ENCODE results near the gene SSH3. TPM values are rescaled to one million over a fixed set of nuclear protein-coding genes. Genes with fewer than 3 reads are reported as not detected.

SSH3 gene
- total and polyA plus RNA-seq, 4 donors, result 4.8 to 10.4 (median 8.1) TPM

GRCh38 chr11:67308031-67308866 is 4.9 kb downstream of the SSH3 start:
- no peaks in the 10 kb centered on the region for H3K9me3 ChIP-seq (ENCODE audit: control insufficient read depth in 4 of 4, low read length in 3 of 4)
- no peak overlapping the region for H3K27ac ChIP-seq (ENCODE audit: low read depth in 1 of 2, low read length in 2 of 2)
- peaks cover 5 to 15% (median 6%) of the 10 kb centered on the region in 4 donors for H3K36me3 ChIP-seq (ENCODE audit: control insufficient read depth in 4 of 4, insufficient read depth in 3 of 4, low read depth in 1 of 4, low read length in 3 of 4)
- H3K4me1 ChIP-seq (ENCODE audit: control insufficient read depth in 4 of 4, insufficient read depth in 4 of 4, low read length in 3 of 4), result peaks cover 6 to 13% (median 9%) of the 10 kb centered on the region in 4 donors
- H3K4me3 ChIP-seq (ENCODE audit: low read depth in 1 of 3, low read length in 3 of 3), result no peak overlapping the region
- H3K9ac ChIP-seq (ENCODE audit: low read depth in 1 of 2, low read length in 2 of 2), result no peak overlapping the region
- DNase-seq (ENCODE audit: low spot score), result no peak
- TF ChIP-seq JUND (IDR thresholded peaks at IDR 0.05) (no peak), CTCF (IDR thresholded peaks at IDR 0.05; ENCODE audit: low read depth, low read length, missing input control) (no peak), FOXA1 (IDR thresholded peaks at IDR 0.05) (no peak), MAX (IDR thresholded peaks at IDR 0.05) (no peak), TAF1 (conservative IDR thresholded peaks at IDR 0.05) (no peak), RAD21 (IDR thresholded peaks at IDR 0.05) (no peak), RXRA (IDR thresholded peaks at IDR 0.05) (no peak), ZBTB33 (IDR thresholded peaks at IDR 0.05) (no peak), REST (IDR thresholded peaks at IDR 0.05) (no peak), EGR1 (IDR thresholded peaks at IDR 0.05; ENCODE audit: low read depth in 2 of 2) (no peak), NR2F2 (IDR thresholded peaks at IDR 0.05) (no peak), FOXA2 (IDR thresholded peaks at IDR 0.05) (no peak)
- WGBS, result 95% methylated on average over 20 of the region's 20 CpGs
- H3K27me3 ChIP-seq (ENCODE audit: control insufficient read depth in 4 of 4, insufficient read depth in 4 of 4, low read length in 3 of 4), result no peaks in the 10 kb centered on the region

- no peak for TF ChIP-seq GABPA (IDR thresholded peaks at IDR 0.05 in 1 of 2, conservative IDR thresholded peaks at IDR 0.05 in 1 of 2)
- no peak for TF ChIP-seq HNF4A (conservative IDR thresholded peaks at IDR 0.05)
- TF ChIP-seq ZBTB33 (IDR thresholded peaks at IDR 0.05), result no peak
- no peak for TF ChIP-seq SP1 (IDR thresholded peaks at IDR 0.05)
- no peak for TF ChIP-seq JUND (IDR thresholded peaks at IDR 0.05)
- no peak for TF ChIP-seq RXRA (IDR thresholded peaks at IDR 0.05)
- TF ChIP-seq HNF4G (IDR thresholded peaks at IDR 0.05), result no peak
- no peak for TF ChIP-seq ATF3 (IDR thresholded peaks at IDR 0.05)
- DNase-seq (ENCODE audit: low spot score), result no peak
- H3K36me3 ChIP-seq (ENCODE audit: control insufficient read depth in 4 of 4, insufficient read depth in 3 of 4, low read depth in 1 of 4, low read length in 3 of 4), result peaks cover 5 to 15% (median 6%) of the 10 kb centered on the region in 4 donors
Observed at GRCh38 chr11:67309166-67309565, 5.8 kb downstream of the SSH3 start.

More at GRCh38 chr11:67309166-67309565, 5.8 kb downstream of the SSH3 start:
- 97% methylated on average over 11 of the region's 11 CpGs for WGBS
- Histone ChIP-seq H3K9ac (ENCODE audit: low read depth in 1 of 2, low read length in 2 of 2) (no peak overlapping the region), H3K4me3 (ENCODE audit: low read depth in 1 of 3, low read length in 3 of 3) (no peak overlapping the region), H3K9me3 (ENCODE audit: control insufficient read depth in 4 of 4, low read length in 3 of 4) (no peaks in the 10 kb centered on the region), H3K27ac (ENCODE audit: low read depth in 1 of 2, low read length in 2 of 2) (no peak overlapping the region), H3K4me1 (ENCODE audit: control insufficient read depth in 4 of 4, insufficient read depth in 4 of 4, low read length in 3 of 4) (peaks cover 4 to 8% (median 6%) of the 10 kb centered on the region in 4 donors), H3K27me3 (ENCODE audit: control insufficient read depth in 4 of 4, insufficient read depth in 4 of 4, low read length in 3 of 4) (no peaks in the 10 kb centered on the region)

All from liver (tissue), 9 donors.